Measurements from ENCODE around the gene GALNT2.

The GALNT2 gene

GRCh38 chr1:230052018-230052417 lies 15.0 kb upstream of the GALNT2 start:
- no peak for DNase-seq

GRCh38 chr1:230052665-230053064 lies 14.4 kb upstream of the GALNT2 start:
- no peak for DNase-seq

- DNase-seq: no peak
Observed at GRCh38 chr1:230054092-230054749, 12.8 kb upstream of the GALNT2 start.

GRCh38 chr1:230056098-230056497 lies 10.9 kb upstream of the GALNT2 start:
- DNase-seq: no peak

- DNase-seq: no peak
Observed at GRCh38 chr1:230057100-230057499, 9.9 kb upstream of the GALNT2 start.

GRCh38 chr1:230057681-230058565 lies 9.1 kb upstream of the GALNT2 start:
- DNase-seq: no peak

- no peak for DNase-seq
Observed at GRCh38 chr1:230058626-230059025, 8.4 kb upstream of the GALNT2 start.

- no peak for DNase-seq
Observed at GRCh38 chr1:230061801-230062200, 5.2 kb upstream of the GALNT2 start.

GRCh38 chr1:230062521-230062920 lies 4.5 kb upstream of the GALNT2 start:
- no peak for DNase-seq

GRCh38 chr1:230064283-230064682 lies 2.8 kb upstream of the GALNT2 start:
- no peak for DNase-seq

- DNase-seq: no peak
Observed at GRCh38 chr1:230065161-230065560, 1.9 kb upstream of the GALNT2 start.

GRCh38 chr1:230065571-230065970 lies 1.5 kb upstream of the GALNT2 start:
- no peak for DNase-seq

GRCh38 chr1:230066031-230066430 lies 1.0 kb upstream of the GALNT2 start:
- no peak for DNase-seq

- no peak for DNase-seq
Observed at GRCh38 chr1:230067419-230067870, 407 bp downstream of the GALNT2 start.

- DNase-seq: peak; percentile 30
Observed at GRCh38 chr1:230067871-230068620, 1.0 kb downstream of the GALNT2 start.

- no peak for DNase-seq
Observed at GRCh38 chr1:230068621-230068873, 1.5 kb downstream of the GALNT2 start.

GRCh38 chr1:230068952-230069684 lies 2.1 kb downstream of the GALNT2 start:
- no peak for DNase-seq

- DNase-seq: no peak
Observed at GRCh38 chr1:230069796-230070195, 2.8 kb downstream of the GALNT2 start.

- DNase-seq: no peak
Observed at GRCh38 chr1:230070321-230071208, 3.5 kb downstream of the GALNT2 start.

GRCh38 chr1:230071316-230071715 lies 4.3 kb downstream of the GALNT2 start:
- DNase-seq: no peak

GRCh38 chr1:230072296-230072695 lies 5.3 kb downstream of the GALNT2 start:
- no peak for DNase-seq

GRCh38 chr1:230072866-230073265 lies 5.8 kb downstream of the GALNT2 start:
- DNase-seq: no peak
